K562 (cell line): ENCODE data around the gene GTF2A1.

Source experiments
- ATF3 ChIP-seq, 2 experiments: fragments of 450-650 bp in 1 of 2; sonication (generic) in 1 of 2; formaldehyde crosslinking in 1 of 2; IDR thresholded peaks in 1 of 2; conservative IDR thresholded peaks in 1 of 2; 2 replicates each; pipeline versions ENCODE4 v1.6.1 to v1.8.1; 2016 to 2023; ENCODE audit warnings: mild to moderate bottlenecking in 2 of 2, moderate library complexity in 2 of 2, inconsistent platforms in 1 of 2, missing genetic modification reagents in 1 of 2
- ATF7 ChIP-seq: fragments of 450-650 bp; IDR thresholded peaks from 2 replicates; pipeline ENCODE4 v1.7.1; 2014; ENCODE audit warnings: mild to moderate bottlenecking, moderate library complexity
- CTCF ChIP-seq, 3 experiments: IDR thresholded peaks in 2 of 3; conservative IDR thresholded peaks in 1 of 3; 2 replicates each; pipeline ENCODE4 v1.5.1; 2011 to 2012; ENCODE audit warnings: low read length in 3 of 3, mild to moderate bottlenecking in 3 of 3, control low read depth in 2 of 3, improper control_type of control experiment in 1 of 3, inconsistent platforms in 1 of 3, low read depth in 1 of 3, mixed read lengths in 1 of 3, moderate library complexity in 1 of 3; ENCODE audit not compliant: insufficient read depth in 2 of 3
- E2F3 ChIP-seq: fragments of 250-450 bp; sonication (Bioruptor Pico); IDR thresholded peaks from 2 replicates; pipeline ENCODE4 v1.4.0; 2020; ENCODE audit warnings: mild to moderate bottlenecking
- ETV6 ChIP-seq, 3 experiments: fragments of 150-350 bp in 1 of 3; sonication (generic) in 1 of 3; formaldehyde crosslinking in 1 of 3; IDR thresholded peaks; 2 replicates each; pipeline versions ENCODE4 v1.6.1 to v1.8.0; 2014 to 2022; ENCODE audit warnings: borderline replicate concordance in 2 of 3, low read depth in 2 of 3, antibody characterized with exemption in 1 of 3, low read length in 1 of 3, mild to moderate bottlenecking in 1 of 3, missing genetic modification reagents in 1 of 3
- HMGXB4 ChIP-seq: sonication (generic); formaldehyde crosslinking; IDR thresholded peaks from 2 replicates; pipeline ENCODE4 v1.8.1; 2023; ENCODE audit warnings: mild to moderate bottlenecking, missing genetic modification reagents
- HNRNPK ChIP-seq: fragments of 200-400 bp; formaldehyde crosslinking; IDR thresholded peaks from one replicate; pipeline ENCODE4 v1.6.1; 2018; ENCODE audit warnings: mild to moderate bottlenecking, low read depth, low read length; ENCODE audit not compliant: poor library complexity, severe bottlenecking
- NONO ChIP-seq, 2 experiments: fragments of 200-400 bp in 1 of 2; fragments of 450-650 bp in 1 of 2; formaldehyde crosslinking in 1 of 2; IDR thresholded peaks; 2 replicates each; pipeline ENCODE4 v1.6.1; 2017; ENCODE audit warnings: low read depth in 2 of 2, mild to moderate bottlenecking in 2 of 2, moderate library complexity in 2 of 2, low read length in 1 of 2
- POLR2AphosphoS2 ChIP-seq: IDR thresholded peaks from 2 replicates; pipeline ENCODE4 v1.6.1; 2012; ENCODE audit warnings: low read length, improper control_type of control experiment
- SRF ChIP-seq, 2 experiments: fragments of 250-450, 450-650 bp in 1 of 2; sonication (Bioruptor Pico) in 1 of 2; sonication (generic) in 1 of 2; formaldehyde crosslinking; IDR thresholded peaks; 2 replicates each; pipeline versions ENCODE4 v1.5.0 to v1.5.1; 2020 to 2022; ENCODE audit warnings: mild to moderate bottlenecking in 1 of 2, missing genetic modification reagents in 1 of 2
- ZNF133 ChIP-seq: fragments of 250-450 bp; sonication (Bioruptor Pico); IDR thresholded peaks from 2 replicates; pipeline ENCODE4 v1.4.0; 2020; ENCODE audit warnings: mild to moderate bottlenecking
- ZNF384 ChIP-seq: IDR thresholded peaks from 2 replicates; pipeline ENCODE4 v1.6.1; 2012; ENCODE audit warnings: low read depth, low read length, improper control_type of control experiment
- ZNF707 ChIP-seq: fragments of 250-450 bp; sonication (Bioruptor Pico); conservative IDR thresholded peaks from 2 replicates; pipeline ENCODE4 v1.8.0; 2022; ENCODE audit warnings: inconsistent platforms, mild to moderate bottlenecking, moderate library complexity

DNA sequence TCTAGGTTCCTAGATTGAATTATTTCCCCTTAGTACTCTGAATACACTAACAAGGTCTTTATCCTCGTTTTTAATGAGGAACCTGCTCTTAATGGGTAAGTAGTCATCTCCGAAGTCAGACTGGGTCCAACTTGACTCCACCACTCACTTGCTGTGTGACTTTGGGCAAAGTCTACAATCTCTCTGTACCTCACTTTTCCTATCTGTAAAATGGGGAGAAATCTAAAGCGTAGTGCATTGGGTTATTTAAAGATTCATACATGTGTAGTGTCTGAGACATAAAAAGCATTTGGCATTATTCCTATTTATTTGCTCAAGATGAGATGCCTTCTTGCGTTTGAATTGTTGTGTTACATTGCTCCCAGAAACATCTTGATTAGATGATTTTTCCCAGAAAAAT is 51.5 kb downstream of the GTF2A1 start:
- no peak for TF ChIP-seq HNRNPK
- no peak for TF ChIP-seq ATF7
- no peak for TF ChIP-seq CTCF (IDR thresholded peaks at IDR 0.05 in 2 of 3, conservative IDR thresholded peaks at IDR 0.05 in 1 of 3; ENCODE audit: insufficient read depth in 2 of 3, low read depth in 1 of 3, low read length in 3 of 3)
- no peak for TF ChIP-seq ETV6 (IDR thresholded peaks at IDR 0.05; ENCODE audit: borderline replicate concordance in 1 of 2, low read depth in 2 of 2, low read length in 1 of 2)
- no peak for TF ChIP-seq ETV6 (CRISPR knock-in tag; IDR thresholded peaks at IDR 0.05; ENCODE audit: borderline replicate concordance)
- TF ChIP-seq SRF (CRISPR knock-in tag; IDR thresholded peaks at IDR 0.05): no peak
- TF ChIP-seq ZNF384: no peak
- TF ChIP-seq E2F3 (CRISPR knock-in tag): no peak
- TF ChIP-seq HMGXB4 (CRISPR knock-in tag): no peak
- TF ChIP-seq ZNF707 (CRISPR knock-in tag): no peak
- TF ChIP-seq POLR2AphosphoS2: no peak
- TF ChIP-seq ZNF133: no peak
- TF ChIP-seq ATF3 (IDR thresholded peaks at IDR 0.05): no peak
- TF ChIP-seq ATF3 (CRISPR knock-in tag; conservative IDR thresholded peaks at IDR 0.05): no peak
- no peak for TF ChIP-seq NONO (IDR thresholded peaks at IDR 0.05; ENCODE audit: low read depth in 2 of 2, low read length in 1 of 2)
